GM12878 (cell line): ENCODE measurements around the gene MAST4.

ENCODE experiments used
- CTCF ChIP-seq, 3 experiments: IDR thresholded peaks in 2 of 3; conservative IDR thresholded peaks in 1 of 3; 2 replicates each; pipeline ENCODE4 v1.5.1; 2011; ENCODE audit warnings: low read depth in 3 of 3, low read length in 3 of 3, mild to moderate bottlenecking in 3 of 3, control low read depth in 2 of 3, moderate library complexity in 2 of 3, inconsistent platforms in 1 of 3, mixed read lengths in 1 of 3; ENCODE audit not compliant: control insufficient read depth in 2 of 3, insufficient read depth in 1 of 3; ENCODE audit errors: extremely low read depth in 1 of 3
- ZNF207 ChIP-seq: fragments of 450-650 bp; IDR thresholded peaks from 2 replicates; pipeline ENCODE4 v1.6.1; 2014; ENCODE audit warnings: antibody characterized with exemption, mild to moderate bottlenecking, borderline replicate concordance

GRCh38 chr5:66864240-66864884 lies 268.2 kb downstream of the MAST4 start:
- no peak for TF ChIP-seq ZNF207
- TF ChIP-seq CTCF (IDR thresholded peaks at IDR 0.05 in 2 of 3, conservative IDR thresholded peaks at IDR 0.05 in 1 of 3; ENCODE audit: control insufficient read depth in 2 of 3, extremely low read depth in 1 of 3, insufficient read depth in 1 of 3, low read depth in 3 of 3, low read length in 3 of 3): peak in 2 of 3 experiments; percentile 18 to 30; a peak in 2 of 6 replicates
